Esophagus muscularis mucosa (tissue), 3 donors: ENCODE results near the gene MAML3.

Experiments used
- POLR2A ChIP-seq: fragments of 450-650 bp; IDR thresholded peaks from one replicate; pipeline ENCODE4 v1.6.1; 2017; ENCODE audit warnings: antibody characterized with exemption, moderate library complexity, mild to moderate bottlenecking, low read depth
- TF ChIP-seq, protein P1 (sequence below), 3 experiments: fragments of 200-600 bp in 2 of 3; fragments of 450-650 bp in 1 of 3; sonication (generic) in 2 of 3; IDR thresholded peaks; one replicate each; pipeline ENCODE4 v1.5.1; 2017 to 2019; ENCODE audit warnings: antibody characterized with exemption in 3 of 3, mild to moderate bottlenecking in 2 of 3, moderate library complexity in 1 of 3

DNA sequence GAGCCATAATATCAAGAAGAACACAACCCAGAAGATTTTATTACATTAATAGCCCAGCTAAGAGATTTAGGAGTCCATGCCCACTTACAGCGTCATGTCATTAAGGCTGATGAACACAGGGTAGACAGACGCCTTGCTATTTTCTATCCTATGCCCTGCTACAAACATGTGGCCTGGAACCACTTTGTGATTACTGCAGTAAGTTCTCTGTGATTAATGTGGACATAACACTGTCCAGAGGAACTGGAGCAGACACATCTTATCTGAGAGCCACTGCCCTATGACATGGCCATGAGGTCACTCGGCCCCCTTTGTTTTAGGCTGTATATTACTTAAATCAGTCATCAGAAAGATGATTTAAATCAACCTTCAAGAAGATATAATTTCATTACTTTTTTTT is 211.7 kb downstream of the MAML3 start:
- TF ChIP-seq, protein P1, sequence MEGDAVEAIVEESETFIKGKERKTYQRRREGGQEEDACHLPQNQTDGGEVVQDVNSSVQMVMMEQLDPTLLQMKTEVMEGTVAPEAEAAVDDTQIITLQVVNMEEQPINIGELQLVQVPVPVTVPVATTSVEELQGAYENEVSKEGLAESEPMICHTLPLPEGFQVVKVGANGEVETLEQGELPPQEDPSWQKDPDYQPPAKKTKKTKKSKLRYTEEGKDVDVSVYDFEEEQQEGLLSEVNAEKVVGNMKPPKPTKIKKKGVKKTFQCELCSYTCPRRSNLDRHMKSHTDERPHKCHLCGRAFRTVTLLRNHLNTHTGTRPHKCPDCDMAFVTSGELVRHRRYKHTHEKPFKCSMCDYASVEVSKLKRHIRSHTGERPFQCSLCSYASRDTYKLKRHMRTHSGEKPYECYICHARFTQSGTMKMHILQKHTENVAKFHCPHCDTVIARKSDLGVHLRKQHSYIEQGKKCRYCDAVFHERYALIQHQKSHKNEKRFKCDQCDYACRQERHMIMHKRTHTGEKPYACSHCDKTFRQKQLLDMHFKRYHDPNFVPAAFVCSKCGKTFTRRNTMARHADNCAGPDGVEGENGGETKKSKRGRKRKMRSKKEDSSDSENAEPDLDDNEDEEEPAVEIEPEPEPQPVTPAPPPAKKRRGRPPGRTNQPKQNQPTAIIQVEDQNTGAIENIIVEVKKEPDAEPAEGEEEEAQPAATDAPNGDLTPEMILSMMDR (IDR thresholded peaks at IDR 0.05), result no peak
- no peak for TF ChIP-seq POLR2A
